Neural crest cell (in vitro differentiated cells): ENCODE measurements around the gene OR2B2. TPM values are rescaled to one million over a fixed set of nuclear protein-coding genes. Genes with fewer than 3 reads are reported as not detected.

Experiments
- DNase-seq: peaks from one replicate; pipeline ENCODE4 v3.0.0; 2021; ENCODE audit warnings: low read depth, mixed read lengths, low spot score
- H3K27ac Mint-ChIP-seq: one replicate; pipeline ENCODE4 v1.8.0; 2021; ENCODE audit warnings: mild to moderate bottlenecking, mixed read lengths; ENCODE audit not compliant: unreplicated experiment
- H3K27me3 Mint-ChIP-seq: 2 replicates; pipeline ENCODE4 v1.8.0; 2021; ENCODE audit warnings: low read depth, mild to moderate bottlenecking, mixed read lengths
- H3K36me3 Mint-ChIP-seq: 2 replicates; pipeline ENCODE4 v1.8.0; 2021; ENCODE audit warnings: low read depth, mild to moderate bottlenecking, mixed read lengths
- H3K4me1 Mint-ChIP-seq: 2 replicates; pipeline ENCODE4 v1.8.0; 2021; ENCODE audit warnings: mixed read lengths
- H3K4me3 Mint-ChIP-seq: one replicate; pipeline ENCODE4 v1.8.0; 2021; ENCODE audit warnings: mild to moderate bottlenecking, mixed read lengths
- H3K9me3 Mint-ChIP-seq: 2 replicates; pipeline ENCODE4 v1.8.0; 2021; ENCODE audit warnings: mixed read lengths
- total RNA-seq: library from RNA; stranded (reverse); gene quantifications from 2 replicates; pipeline ENCODE4 v1.2.1, GENCODE V29; 2021
- TF ChIP-seq, protein P1 (sequence below): fragments of 200-600 bp; sonication (generic); conservative IDR thresholded peaks from 2 replicates; pipeline ENCODE4 v1.5.0; 2021; ENCODE audit warnings: antibody characterized with exemption, mild to moderate bottlenecking

Gene OR2B2
- total RNA-seq, 1 donor from 2014 or later = not detected

GRCh38 chr6:27891320-27891875 is 20.8 kb downstream of the OR2B2 start:
- DNase-seq = no peak
- Mint-ChIP-seq H3K4me3 (no peak overlapping the region), H3K27me3 (peaks cover 16% of the 10 kb centered on the region), H3K27ac (peak overlapping the region; percentile 98), H3K4me1 (peaks cover 44% of the 10 kb centered on the region), H3K9me3 (no peaks in the 10 kb centered on the region), H3K36me3 (peaks cover 8% of the 10 kb centered on the region)
- TF ChIP-seq, protein P1, sequence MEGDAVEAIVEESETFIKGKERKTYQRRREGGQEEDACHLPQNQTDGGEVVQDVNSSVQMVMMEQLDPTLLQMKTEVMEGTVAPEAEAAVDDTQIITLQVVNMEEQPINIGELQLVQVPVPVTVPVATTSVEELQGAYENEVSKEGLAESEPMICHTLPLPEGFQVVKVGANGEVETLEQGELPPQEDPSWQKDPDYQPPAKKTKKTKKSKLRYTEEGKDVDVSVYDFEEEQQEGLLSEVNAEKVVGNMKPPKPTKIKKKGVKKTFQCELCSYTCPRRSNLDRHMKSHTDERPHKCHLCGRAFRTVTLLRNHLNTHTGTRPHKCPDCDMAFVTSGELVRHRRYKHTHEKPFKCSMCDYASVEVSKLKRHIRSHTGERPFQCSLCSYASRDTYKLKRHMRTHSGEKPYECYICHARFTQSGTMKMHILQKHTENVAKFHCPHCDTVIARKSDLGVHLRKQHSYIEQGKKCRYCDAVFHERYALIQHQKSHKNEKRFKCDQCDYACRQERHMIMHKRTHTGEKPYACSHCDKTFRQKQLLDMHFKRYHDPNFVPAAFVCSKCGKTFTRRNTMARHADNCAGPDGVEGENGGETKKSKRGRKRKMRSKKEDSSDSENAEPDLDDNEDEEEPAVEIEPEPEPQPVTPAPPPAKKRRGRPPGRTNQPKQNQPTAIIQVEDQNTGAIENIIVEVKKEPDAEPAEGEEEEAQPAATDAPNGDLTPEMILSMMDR = no peak

- Mint-ChIP-seq H3K4me3 (no peak overlapping the region), H3K9me3 (no peaks in the 10 kb centered on the region), H3K4me1 (peaks cover 44% of the 10 kb centered on the region), H3K27me3 (peaks cover 16% of the 10 kb centered on the region), H3K36me3 (peaks cover 8% of the 10 kb centered on the region), H3K27ac (peak overlapping the region; percentile 98)
- peak; percentile 57 for DNase-seq
- TF ChIP-seq, protein P1 = no peak
Observed at GRCh38 chr6:27890445-27891319, 21.5 kb downstream of the OR2B2 start.

- no peak for DNase-seq
- Mint-ChIP-seq H3K4me1 (peaks cover 44% of the 10 kb centered on the region), H3K27me3 (peaks cover 16% of the 10 kb centered on the region), H3K4me3 (no peak overlapping the region), H3K36me3 (peaks cover 8% of the 10 kb centered on the region), H3K27ac (peak overlapping the region; percentile 91), H3K9me3 (no peaks in the 10 kb centered on the region)
- TF ChIP-seq, protein P1 = no peak
Observed at GRCh38 chr6:27889628-27890444, 22.4 kb downstream of the OR2B2 start.

DNA sequence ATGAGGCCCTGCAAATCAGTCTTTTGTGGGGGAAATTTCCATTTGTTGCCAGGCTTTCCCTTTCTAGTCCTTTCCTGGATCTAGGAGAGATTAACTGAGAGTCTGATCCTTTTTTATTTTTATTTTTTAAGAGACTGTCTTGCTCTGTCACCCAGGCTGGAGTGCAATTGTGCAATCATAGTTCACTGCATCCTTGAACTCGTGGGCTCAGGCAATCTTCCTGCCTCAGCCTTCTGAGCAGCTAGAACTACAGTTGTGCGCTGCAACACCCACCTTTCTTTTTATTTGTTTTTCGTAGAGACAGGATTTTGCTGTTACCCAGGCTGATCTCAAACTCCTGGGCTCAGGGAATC is 22.9 kb downstream of the OR2B2 start:
- H3K27me3 Mint-ChIP-seq = peaks cover 16% of the 10 kb centered on the region
- H3K4me3 Mint-ChIP-seq = no peak overlapping the region
- peaks cover 8% of the 10 kb centered on the region for H3K36me3 Mint-ChIP-seq

DNA sequence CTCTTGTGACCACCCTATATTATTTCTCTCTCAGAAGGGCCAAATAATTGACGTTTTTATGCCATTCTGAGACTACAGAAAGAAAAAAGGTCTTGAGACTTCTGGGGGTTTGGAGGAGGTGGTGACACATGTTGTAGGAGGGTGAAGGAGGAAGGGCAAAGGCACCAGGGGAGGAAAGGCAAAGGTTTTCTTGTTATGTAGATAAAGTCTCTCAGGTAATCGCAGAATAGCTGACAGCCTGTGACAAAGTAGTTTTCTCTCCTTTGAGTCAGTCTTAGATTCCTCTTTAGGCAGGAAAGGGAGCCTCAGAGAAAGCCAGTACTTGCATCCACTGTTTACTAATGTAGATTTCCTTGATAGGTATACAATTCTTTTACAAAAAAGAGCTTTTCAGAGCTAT is 23.6 kb downstream of the OR2B2 start:
- Mint-ChIP-seq H3K27me3 (peaks cover 16% of the 10 kb centered on the region), H3K4me3 (peak overlapping the region; percentile 58)

More for the DNA sequence above, 22.9 kb downstream of the OR2B2 start:
- TF ChIP-seq, protein P1 = no peak
- Mint-ChIP-seq H3K27ac (peak overlapping the region; percentile 91), H3K4me1 (peaks cover 44% of the 10 kb centered on the region), H3K9me3 (no peaks in the 10 kb centered on the region)
- DNase-seq = no peak

More for the DNA sequence above, 23.6 kb downstream of the OR2B2 start:
- Mint-ChIP-seq H3K9me3 (no peaks in the 10 kb centered on the region), H3K36me3 (peaks cover 8% of the 10 kb centered on the region), H3K4me1 (peaks cover 44% of the 10 kb centered on the region), H3K27ac (no peak overlapping the region)
- TF ChIP-seq, protein P1 = no peak
- DNase-seq = no peak
